ENCODE data around the gene RAI1.

The RAI1 gene

DNA sequence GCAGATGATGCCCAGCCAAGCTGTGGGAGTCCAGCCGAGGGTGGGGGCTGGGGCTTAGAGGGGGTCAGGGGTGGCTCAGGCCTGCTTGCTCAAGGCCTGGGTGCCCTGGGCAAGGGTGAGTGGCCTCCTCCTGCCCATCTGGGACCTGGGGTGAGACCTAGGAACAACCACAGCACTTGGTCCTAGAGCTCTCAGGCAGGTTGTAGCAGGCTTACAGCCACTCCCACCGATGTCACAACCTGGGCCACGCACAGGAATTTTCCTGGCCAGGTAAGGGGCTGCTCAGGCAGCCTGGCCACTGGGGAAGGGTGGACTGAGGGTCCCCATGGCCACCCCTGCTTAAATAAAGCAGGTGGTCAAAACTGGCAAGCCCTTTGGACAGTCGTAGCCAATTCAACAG is 161.8 kb downstream of the RAI1 start:
- TF ChIP-seq CTCF (conservative IDR thresholded peaks at IDR 0.05; ENCODE audit: low read depth, low read length) = no peak
- H3K4me3 ChIP-seq (ENCODE audit: low read length) = no peak overlapping the region
- no peak for DNase-seq (ENCODE audit: low read depth)

GRCh38 chr17:17844079-17844478 is 162.8 kb downstream of the RAI1 start:
- no peak for DNase-seq (ENCODE audit: low read depth)
- H3K4me3 ChIP-seq (ENCODE audit: low read length) = no peak overlapping the region
- TF ChIP-seq CTCF (conservative IDR thresholded peaks at IDR 0.05; ENCODE audit: low read depth, low read length) = no peak

- no peak for DNase-seq (ENCODE audit: low read depth)
- no peak for TF ChIP-seq CTCF (conservative IDR thresholded peaks at IDR 0.05; ENCODE audit: low read depth, low read length)
- H3K4me3 ChIP-seq (ENCODE audit: low read length) = no peak overlapping the region
These were observed 163.2 kb downstream of the RAI1 start for GRCh38 chr17:17844500-17844899.

DNA sequence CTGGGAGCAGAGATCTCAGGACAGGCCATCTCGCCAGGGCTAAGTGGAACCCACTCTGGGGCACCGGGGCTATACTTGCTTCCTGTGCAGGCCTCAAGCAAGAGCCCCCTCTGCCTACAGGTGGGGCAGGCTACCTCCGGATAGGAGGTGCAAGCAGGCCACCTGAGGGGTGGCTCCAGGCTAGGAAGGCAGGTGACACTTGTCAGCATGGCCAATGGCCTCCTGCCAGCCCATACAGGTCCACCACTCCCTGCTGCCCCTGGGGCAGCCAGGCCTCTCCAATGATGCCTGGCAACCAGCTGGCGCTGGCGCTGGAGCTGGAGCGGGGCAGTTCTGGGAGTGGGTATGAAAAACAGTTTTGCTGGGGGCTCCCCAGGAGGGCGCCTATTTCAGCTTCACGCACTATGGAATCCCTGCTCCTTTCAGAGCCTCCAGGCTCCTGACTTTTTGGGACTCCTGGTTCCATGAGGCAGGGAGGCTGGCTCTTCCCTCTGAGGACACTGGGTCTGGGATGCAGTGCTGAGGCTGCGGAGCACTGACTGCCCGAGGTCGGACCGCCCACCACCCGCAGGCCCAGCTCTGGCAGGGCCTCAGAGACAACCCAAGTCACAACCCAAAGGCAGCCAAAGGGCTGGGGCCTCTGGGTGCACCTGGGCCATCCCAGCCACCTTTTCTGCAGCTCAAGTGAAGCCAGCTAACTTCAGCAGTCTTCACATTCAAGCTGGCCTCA is 164.0 kb downstream of the RAI1 start:
- no peak for DNase-seq (ENCODE audit: low read depth)
- TF ChIP-seq CTCF (conservative IDR thresholded peaks at IDR 0.05; ENCODE audit: low read depth, low read length) = no peak
- H3K4me3 ChIP-seq (ENCODE audit: low read length) = no peak overlapping the region

- TF ChIP-seq CTCF (conservative IDR thresholded peaks at IDR 0.05; ENCODE audit: low read depth, low read length) = no peak
- DNase-seq (ENCODE audit: low read depth) = no peak
- H3K4me3 ChIP-seq (ENCODE audit: low read length) = no peak overlapping the region
These were observed 164.7 kb downstream of the RAI1 start for GRCh38 chr17:17846003-17846402.

GRCh38 chr17:17846645-17847044 is 165.4 kb downstream of the RAI1 start:
- no peak for TF ChIP-seq CTCF (conservative IDR thresholded peaks at IDR 0.05; ENCODE audit: low read depth, low read length)
- H3K4me3 ChIP-seq (ENCODE audit: low read length) = no peak overlapping the region
- DNase-seq (ENCODE audit: low read depth) = no peak

GRCh38 chr17:17847118-17847689 is 165.9 kb downstream of the RAI1 start:
- TF ChIP-seq CTCF (conservative IDR thresholded peaks at IDR 0.05; ENCODE audit: low read depth, low read length) = no peak
- DNase-seq (ENCODE audit: low read depth) = no peak
- no peak overlapping the region for H3K4me3 ChIP-seq (ENCODE audit: low read length)
